ENCODE measurements around the gene DNAJB8.

DNA sequence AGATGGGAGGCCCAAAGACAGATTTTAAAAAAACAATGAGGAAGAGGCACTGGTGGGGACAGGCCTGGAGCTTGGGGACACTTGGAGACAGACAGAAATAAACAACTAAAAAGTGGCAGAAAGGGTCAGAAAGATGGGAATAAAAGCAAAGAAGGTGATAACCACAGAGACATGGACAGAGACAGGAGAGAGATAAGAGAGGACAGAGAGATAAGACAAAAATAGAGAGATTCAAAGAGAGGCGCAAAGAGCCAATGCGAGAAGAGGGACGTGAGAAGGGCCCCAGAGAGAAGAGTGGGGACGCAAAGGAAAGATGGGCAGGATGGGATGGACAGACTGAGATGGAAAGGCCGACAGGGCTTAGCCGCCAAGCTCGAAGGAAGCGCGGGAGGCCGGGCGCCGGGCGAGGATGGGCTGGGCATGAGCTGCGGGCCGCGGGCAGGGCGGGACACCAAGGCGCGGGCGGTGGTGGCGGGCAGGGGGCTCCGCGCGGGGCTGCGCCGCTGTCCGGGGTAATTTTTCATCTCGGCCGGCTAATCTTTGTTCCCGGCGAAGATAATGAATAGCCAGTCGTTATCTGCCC, 29.4 kb upstream of the DNAJB8 start:
- TF ChIP-seq, protein P1, sequence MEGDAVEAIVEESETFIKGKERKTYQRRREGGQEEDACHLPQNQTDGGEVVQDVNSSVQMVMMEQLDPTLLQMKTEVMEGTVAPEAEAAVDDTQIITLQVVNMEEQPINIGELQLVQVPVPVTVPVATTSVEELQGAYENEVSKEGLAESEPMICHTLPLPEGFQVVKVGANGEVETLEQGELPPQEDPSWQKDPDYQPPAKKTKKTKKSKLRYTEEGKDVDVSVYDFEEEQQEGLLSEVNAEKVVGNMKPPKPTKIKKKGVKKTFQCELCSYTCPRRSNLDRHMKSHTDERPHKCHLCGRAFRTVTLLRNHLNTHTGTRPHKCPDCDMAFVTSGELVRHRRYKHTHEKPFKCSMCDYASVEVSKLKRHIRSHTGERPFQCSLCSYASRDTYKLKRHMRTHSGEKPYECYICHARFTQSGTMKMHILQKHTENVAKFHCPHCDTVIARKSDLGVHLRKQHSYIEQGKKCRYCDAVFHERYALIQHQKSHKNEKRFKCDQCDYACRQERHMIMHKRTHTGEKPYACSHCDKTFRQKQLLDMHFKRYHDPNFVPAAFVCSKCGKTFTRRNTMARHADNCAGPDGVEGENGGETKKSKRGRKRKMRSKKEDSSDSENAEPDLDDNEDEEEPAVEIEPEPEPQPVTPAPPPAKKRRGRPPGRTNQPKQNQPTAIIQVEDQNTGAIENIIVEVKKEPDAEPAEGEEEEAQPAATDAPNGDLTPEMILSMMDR (conservative IDR thresholded peaks at IDR 0.05; ENCODE audit: low read depth, low read length) = no peak
- TF ChIP-seq EZH2 (IDR thresholded peaks at IDR 0.05; ENCODE audit: borderline replicate concordance, low read depth, low read length, poor library complexity, severe bottlenecking) = no peak

Measured in A673 (cell line).